Measurements from ENCODE around the gene ATP8B3. TPM values are rescaled to one million over a fixed set of nuclear protein-coding genes. Genes with fewer than 3 reads are reported as not detected.

Gene ATP8B3
- total and polyA plus RNA-seq, 7 donors: 0.06 to 0.30 (median 0.17) TPM; not detected in 1

DNA sequence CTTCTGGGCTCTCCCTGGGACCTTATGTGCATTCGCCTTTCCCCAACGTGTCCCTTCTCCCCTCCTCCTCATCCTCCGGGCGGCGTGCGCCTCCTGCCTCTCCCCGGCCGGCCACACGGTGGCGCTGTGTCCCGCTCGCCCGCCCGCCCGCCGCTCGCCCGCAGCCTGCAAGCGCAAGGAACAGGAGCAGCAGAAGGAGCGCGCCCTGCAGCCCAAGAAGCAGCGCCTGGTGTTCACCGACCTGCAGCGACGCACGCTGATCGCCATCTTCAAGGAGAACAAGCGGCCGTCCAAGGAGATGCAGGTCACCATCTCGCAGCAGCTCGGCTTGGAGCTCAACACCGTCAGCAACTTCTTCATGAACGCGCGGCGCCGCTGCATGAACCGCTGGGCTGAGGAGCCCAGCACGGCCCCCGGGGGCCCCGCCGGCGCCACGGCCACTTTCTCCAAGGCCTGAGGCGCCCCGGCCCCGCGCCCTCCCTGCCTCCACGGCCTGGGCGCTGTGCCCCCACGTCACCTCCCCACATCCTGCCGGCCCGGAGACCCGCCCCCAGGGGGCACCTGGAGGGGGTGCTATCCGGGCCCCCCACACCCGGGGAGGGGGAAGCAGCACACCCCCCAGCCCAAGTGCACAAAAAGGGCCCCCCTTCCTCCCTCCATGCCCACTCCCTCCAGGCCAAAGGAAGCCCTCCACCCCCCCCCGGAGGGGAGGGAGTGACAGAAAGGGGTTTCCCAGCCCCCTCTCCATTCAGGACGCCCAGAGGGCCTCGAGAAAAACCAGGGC is 36.9 kb downstream of the ATP8B3 start:
- Histone ChIP-seq H3K9me3 (peaks cover 12% of the 10 kb centered on the region), H3K27ac (no peak overlapping the region), H3K27me3 (ENCODE audit: insufficient read depth in 3 of 3, low read length in 2 of 3) (peaks cover 0 to 86% (median 42%) of the 10 kb centered on the region in 3 donors), H3K4me3 (no peak overlapping the region), H3K36me3 (ENCODE audit: insufficient read depth in 1 of 2, low read depth in 1 of 2) (no peaks in the 10 kb centered on the region), H3K4me1 (no peaks in the 10 kb centered on the region)
- DNase-seq (no peak), ATAC-seq (no peak)
- 5 to 8% (median 6%) methylated on average over 46 to 59 of the region's 59 CpGs for WGBS, 3 donors
- TF ChIP-seq, protein P1, sequence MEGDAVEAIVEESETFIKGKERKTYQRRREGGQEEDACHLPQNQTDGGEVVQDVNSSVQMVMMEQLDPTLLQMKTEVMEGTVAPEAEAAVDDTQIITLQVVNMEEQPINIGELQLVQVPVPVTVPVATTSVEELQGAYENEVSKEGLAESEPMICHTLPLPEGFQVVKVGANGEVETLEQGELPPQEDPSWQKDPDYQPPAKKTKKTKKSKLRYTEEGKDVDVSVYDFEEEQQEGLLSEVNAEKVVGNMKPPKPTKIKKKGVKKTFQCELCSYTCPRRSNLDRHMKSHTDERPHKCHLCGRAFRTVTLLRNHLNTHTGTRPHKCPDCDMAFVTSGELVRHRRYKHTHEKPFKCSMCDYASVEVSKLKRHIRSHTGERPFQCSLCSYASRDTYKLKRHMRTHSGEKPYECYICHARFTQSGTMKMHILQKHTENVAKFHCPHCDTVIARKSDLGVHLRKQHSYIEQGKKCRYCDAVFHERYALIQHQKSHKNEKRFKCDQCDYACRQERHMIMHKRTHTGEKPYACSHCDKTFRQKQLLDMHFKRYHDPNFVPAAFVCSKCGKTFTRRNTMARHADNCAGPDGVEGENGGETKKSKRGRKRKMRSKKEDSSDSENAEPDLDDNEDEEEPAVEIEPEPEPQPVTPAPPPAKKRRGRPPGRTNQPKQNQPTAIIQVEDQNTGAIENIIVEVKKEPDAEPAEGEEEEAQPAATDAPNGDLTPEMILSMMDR (IDR thresholded peaks at IDR 0.05): peak; percentile 24
- intact Hi-C loops (cut with DNase I): no loop called here

DNA sequence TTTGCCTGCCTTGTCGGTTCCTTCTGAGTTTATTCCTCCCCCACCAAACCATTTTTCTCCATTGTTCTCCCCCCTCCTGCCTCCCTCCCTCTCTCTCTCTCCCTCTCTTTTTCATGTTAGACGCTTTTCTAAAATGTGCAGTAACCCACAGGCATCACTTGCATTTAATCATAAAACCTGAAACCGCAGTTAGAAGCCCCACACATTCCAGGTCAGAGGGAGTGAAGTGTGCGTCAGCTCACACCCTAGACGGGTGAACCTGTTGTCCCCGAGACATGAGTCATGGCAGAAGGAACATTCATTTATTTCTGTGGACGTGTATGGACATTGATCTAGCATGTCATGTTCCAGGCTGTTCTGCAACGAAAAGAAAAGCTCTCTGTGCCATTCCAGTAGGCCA is 38.9 kb downstream of the ATP8B3 start:
- intact Hi-C loops (cut with DNase I): no loop called here
- WGBS, 3 donors: 21 to 29% (median 26%) methylated on average over 8 of the region's 8 CpGs
- no peak overlapping the region for H3K27ac ChIP-seq
- H3K36me3 ChIP-seq (ENCODE audit: insufficient read depth in 1 of 2, low read depth in 1 of 2): no peaks in the 10 kb centered on the region
- H3K4me1 ChIP-seq: no peaks in the 10 kb centered on the region
- H3K27me3 ChIP-seq (ENCODE audit: insufficient read depth in 3 of 3, low read length in 2 of 3): peaks cover 0 to 85% (median 37%) of the 10 kb centered on the region in 3 donors
- H3K4me3 ChIP-seq: no peak overlapping the region
- no peak for ATAC-seq
- H3K9me3 ChIP-seq: peaks cover 12% of the 10 kb centered on the region
- TF ChIP-seq, protein P1 (IDR thresholded peaks at IDR 0.05): no peak
- no peak for DNase-seq

DNA sequence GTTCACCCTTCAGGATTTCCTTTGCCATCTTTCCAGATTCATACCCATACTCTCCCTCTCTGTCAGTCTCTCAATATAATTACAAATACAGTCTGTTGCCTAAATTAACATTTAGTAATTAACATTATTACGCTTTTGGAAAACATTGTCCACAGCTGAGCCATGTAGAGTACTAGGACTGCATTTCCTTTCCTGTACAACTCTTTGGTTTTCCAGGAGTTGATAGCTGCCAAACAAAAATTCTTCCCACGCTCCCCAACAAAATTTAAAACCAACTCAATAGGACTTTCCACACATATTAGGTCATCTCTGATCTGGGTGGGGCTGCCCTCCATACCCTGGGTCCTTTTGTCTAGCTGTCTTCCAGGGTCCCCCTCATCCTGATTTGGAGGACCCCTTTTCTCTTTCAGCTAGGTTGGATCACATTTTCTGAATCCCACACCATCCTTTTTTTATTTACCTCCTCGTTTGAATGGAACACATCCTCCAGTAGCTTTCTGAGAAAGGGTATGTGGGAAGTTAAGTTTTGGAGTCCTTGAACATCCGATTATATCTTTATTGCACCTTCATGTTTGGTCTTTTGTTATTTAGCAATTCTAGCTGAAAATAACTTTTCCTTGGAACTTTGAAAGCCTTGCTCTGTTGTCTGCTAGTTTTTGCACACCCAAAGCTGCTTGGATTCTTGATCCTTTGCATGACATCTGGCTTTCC is 41.1 kb downstream of the ATP8B3 start:
- ATAC-seq: no peak
- no peak for DNase-seq
- Histone ChIP-seq H3K4me3 (no peak overlapping the region), H3K9me3 (peaks cover 12% of the 10 kb centered on the region), H3K27ac (no peak overlapping the region), H3K27me3 (ENCODE audit: insufficient read depth in 3 of 3, low read length in 2 of 3) (peaks cover 1 to 89% (median 41%) of the 10 kb centered on the region in 3 donors), H3K4me1 (no peaks in the 10 kb centered on the region), H3K36me3 (ENCODE audit: insufficient read depth in 1 of 2, low read depth in 1 of 2) (no peaks in the 10 kb centered on the region)
- 87 to 89% (median 89%) methylated on average over 4 of the region's 4 CpGs for WGBS, 3 donors
- intact Hi-C loops (cut with DNase I): no loop called here
- TF ChIP-seq, protein P1 (IDR thresholded peaks at IDR 0.05): no peak

DNA sequence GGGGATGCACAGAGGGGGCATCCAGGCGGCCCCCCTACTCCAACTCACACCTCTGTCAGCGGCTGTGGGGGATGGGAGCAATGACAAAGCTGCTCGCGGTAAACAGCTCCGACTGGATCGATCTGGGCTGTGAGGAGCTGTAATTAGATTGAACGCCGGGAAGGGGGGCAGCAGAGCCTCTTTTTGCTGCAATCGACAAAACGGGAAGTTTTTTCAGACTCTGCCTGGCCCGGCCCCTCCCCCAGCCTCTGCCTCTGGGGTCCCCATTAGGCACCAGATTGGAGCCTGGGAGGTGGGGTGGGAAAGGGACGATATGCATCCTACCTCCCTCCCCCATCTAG is 42.5 kb downstream of the ATP8B3 start:
- Histone ChIP-seq H3K27ac (no peak overlapping the region), H3K9me3 (peaks cover 12% of the 10 kb centered on the region), H3K36me3 (ENCODE audit: insufficient read depth in 1 of 2, low read depth in 1 of 2) (no peaks in the 10 kb centered on the region), H3K4me3 (no peak overlapping the region), H3K4me1 (no peaks in the 10 kb centered on the region), H3K27me3 (ENCODE audit: insufficient read depth in 3 of 3, low read length in 2 of 3) (peaks cover 2 to 89% (median 39%) of the 10 kb centered on the region in 3 donors)
- DNase-seq (no peak), ATAC-seq (no peak)
- TF ChIP-seq, protein P1 (IDR thresholded peaks at IDR 0.05): no peak
- WGBS, 3 donors: 1 to 5% (median 4%) methylated on average over 12 of the region's 12 CpGs
- intact Hi-C loops (cut with DNase I): loop anchor here (5.0 to 10.0 kb wide), 2 partner anchors 77 to 225 kb away; no protein-coding TSS in a partner anchor
